ENCODE results near the gene SETD4.

DNA sequence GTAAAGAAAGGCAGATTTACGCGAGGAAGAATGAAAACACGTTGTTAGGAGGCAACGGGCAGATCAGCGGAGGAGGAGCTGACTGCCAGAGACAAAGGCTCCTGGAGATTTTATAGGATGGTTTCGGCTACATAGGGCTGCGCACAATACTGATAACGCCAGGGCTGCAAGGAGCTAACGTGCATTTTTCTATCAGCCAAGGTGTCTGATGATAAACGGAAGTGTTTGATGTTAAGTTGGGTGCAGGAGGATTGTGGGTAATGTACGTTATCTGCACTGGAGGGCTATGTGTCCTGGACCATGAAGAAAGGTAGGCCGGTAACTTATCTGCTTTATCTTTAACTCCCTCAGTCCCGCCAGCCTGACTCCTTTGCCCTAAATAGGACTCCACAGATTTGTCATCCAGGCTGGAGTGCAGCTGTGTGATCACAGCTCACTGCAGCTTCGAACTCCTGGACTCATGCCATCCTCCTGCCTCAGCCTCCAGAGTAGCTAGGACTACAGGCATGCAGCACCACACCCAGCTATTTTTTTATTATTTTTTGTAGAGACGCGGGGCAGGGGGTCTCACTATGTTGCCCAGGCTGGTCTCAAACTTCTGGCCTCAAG lies 29.6 kb downstream of the SETD4 start:
- no peak for TF ChIP-seq POLR2A (IDR thresholded peaks at IDR 0.05; ENCODE audit: low read depth, low read length)
- no peak for TF ChIP-seq BHLHE40 (IDR thresholded peaks at IDR 0.05; ENCODE audit: low read depth, low read length)
- no peak for TF ChIP-seq MXI1 (IDR thresholded peaks at IDR 0.05; ENCODE audit: borderline replicate concordance, low read depth, low read length)
- TF ChIP-seq USF2 (IDR thresholded peaks at IDR 0.05; ENCODE audit: low read depth, low read length): no peak
- TF ChIP-seq, protein P1, sequence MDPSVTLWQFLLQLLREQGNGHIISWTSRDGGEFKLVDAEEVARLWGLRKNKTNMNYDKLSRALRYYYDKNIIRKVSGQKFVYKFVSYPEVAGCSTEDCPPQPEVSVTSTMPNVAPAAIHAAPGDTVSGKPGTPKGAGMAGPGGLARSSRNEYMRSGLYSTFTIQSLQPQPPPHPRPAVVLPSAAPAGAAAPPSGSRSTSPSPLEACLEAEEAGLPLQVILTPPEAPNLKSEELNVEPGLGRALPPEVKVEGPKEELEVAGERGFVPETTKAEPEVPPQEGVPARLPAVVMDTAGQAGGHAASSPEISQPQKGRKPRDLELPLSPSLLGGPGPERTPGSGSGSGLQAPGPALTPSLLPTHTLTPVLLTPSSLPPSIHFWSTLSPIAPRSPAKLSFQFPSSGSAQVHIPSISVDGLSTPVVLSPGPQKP (IDR thresholded peaks at IDR 0.05; ENCODE audit: borderline replicate concordance, low read depth, low read length): no peak
- TF ChIP-seq, protein P2, sequence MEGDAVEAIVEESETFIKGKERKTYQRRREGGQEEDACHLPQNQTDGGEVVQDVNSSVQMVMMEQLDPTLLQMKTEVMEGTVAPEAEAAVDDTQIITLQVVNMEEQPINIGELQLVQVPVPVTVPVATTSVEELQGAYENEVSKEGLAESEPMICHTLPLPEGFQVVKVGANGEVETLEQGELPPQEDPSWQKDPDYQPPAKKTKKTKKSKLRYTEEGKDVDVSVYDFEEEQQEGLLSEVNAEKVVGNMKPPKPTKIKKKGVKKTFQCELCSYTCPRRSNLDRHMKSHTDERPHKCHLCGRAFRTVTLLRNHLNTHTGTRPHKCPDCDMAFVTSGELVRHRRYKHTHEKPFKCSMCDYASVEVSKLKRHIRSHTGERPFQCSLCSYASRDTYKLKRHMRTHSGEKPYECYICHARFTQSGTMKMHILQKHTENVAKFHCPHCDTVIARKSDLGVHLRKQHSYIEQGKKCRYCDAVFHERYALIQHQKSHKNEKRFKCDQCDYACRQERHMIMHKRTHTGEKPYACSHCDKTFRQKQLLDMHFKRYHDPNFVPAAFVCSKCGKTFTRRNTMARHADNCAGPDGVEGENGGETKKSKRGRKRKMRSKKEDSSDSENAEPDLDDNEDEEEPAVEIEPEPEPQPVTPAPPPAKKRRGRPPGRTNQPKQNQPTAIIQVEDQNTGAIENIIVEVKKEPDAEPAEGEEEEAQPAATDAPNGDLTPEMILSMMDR (conservative IDR thresholded peaks at IDR 0.05; ENCODE audit: low read depth, low read length): no peak
- TF ChIP-seq RAD21 (IDR thresholded peaks at IDR 0.05; ENCODE audit: low read length): no peak
- TF ChIP-seq MAFK (IDR thresholded peaks at IDR 0.05; ENCODE audit: low read depth, low read length): no peak
- TF ChIP-seq CEBPB (IDR thresholded peaks at IDR 0.05; ENCODE audit: low read depth, low read length): no peak
- TF ChIP-seq MAZ (IDR thresholded peaks at IDR 0.05; ENCODE audit: borderline replicate concordance, low read depth, low read length): no peak
- TF ChIP-seq NFE2L2 (IDR thresholded peaks at IDR 0.05; ENCODE audit: low read depth, low read length): no peak

Data from IMR-90 (cell line).